Parathyroid adenoma (tissue), 2 donors: Measurements from ENCODE around the gene TTLL7.

ENCODE experiments used
- H2AFZ ChIP-seq: fragments of 300-600 bp; sonication (generic); one replicate; pipeline ENCODE4 v1.7.0; 2017; ENCODE audit warnings: antibody characterized with exemption, mild to moderate bottlenecking
- H3K27ac ChIP-seq: fragments of 300-600 bp; sonication (generic); one replicate; pipeline ENCODE4 v1.7.0; 2017
- H3K27me3 ChIP-seq: fragments of 300-600 bp; sonication (generic); one replicate; pipeline ENCODE4 v1.7.0; 2017; ENCODE audit warnings: low read length; ENCODE audit not compliant: control insufficient read depth, insufficient read depth
- H3K36me3 ChIP-seq: fragments of 300-600 bp; sonication (generic); one replicate; pipeline ENCODE4 v1.7.0; 2017; ENCODE audit warnings: low read length; ENCODE audit not compliant: control insufficient read depth, insufficient read depth
- H3K4me1 ChIP-seq: fragments of 300-600 bp; sonication (generic); one replicate; pipeline ENCODE4 v1.7.0; 2017; ENCODE audit warnings: control low read depth
- H3K4me2 ChIP-seq: fragments of 300-600 bp; sonication (generic); one replicate; pipeline ENCODE4 v1.7.0; 2017; ENCODE audit warnings: low read length
- H3K4me3 ChIP-seq: fragments of 300-600 bp; sonication (generic); one replicate; pipeline ENCODE4 v1.7.0; 2017; ENCODE audit warnings: low read depth, low read length
- H3K79me2 ChIP-seq: fragments of 300-600 bp; sonication (generic); one replicate; pipeline ENCODE4 v1.7.0; 2017; ENCODE audit warnings: control low read depth
- H3K9ac ChIP-seq: fragments of 300-600 bp; sonication (generic); one replicate; pipeline ENCODE4 v1.7.0; 2017; ENCODE audit warnings: mild to moderate bottlenecking
- H3K9me3 ChIP-seq: fragments of 300-600 bp; sonication (generic); one replicate; pipeline ENCODE4 v1.7.0; 2017; ENCODE audit warnings: low read length; ENCODE audit not compliant: control insufficient read depth
- TF ChIP-seq, protein P1 (sequence below): fragments of 300-600 bp; sonication (generic); IDR thresholded peaks from one replicate; pipeline ENCODE4 v1.7.0; 2017; ENCODE audit warnings: antibody characterized with exemption, mild to moderate bottlenecking
- donor health status: primary hyperparathyroidism.

The TTLL7 gene

GRCh38 chr1:84027368-84027767 is 28.4 kb upstream of the TTLL7 start:
- no peaks in the 10 kb centered on the region for H3K9me3 ChIP-seq
- H3K4me2 ChIP-seq = no peak overlapping the region
- no peak overlapping the region for H2AFZ ChIP-seq
- H3K79me2 ChIP-seq = no peaks in the 10 kb centered on the region
- no peak overlapping the region for H3K27ac ChIP-seq
- no peak overlapping the region for H3K4me3 ChIP-seq
- H3K4me1 ChIP-seq = no peaks in the 10 kb centered on the region
- no peaks in the 10 kb centered on the region for H3K36me3 ChIP-seq
- TF ChIP-seq, protein P1, sequence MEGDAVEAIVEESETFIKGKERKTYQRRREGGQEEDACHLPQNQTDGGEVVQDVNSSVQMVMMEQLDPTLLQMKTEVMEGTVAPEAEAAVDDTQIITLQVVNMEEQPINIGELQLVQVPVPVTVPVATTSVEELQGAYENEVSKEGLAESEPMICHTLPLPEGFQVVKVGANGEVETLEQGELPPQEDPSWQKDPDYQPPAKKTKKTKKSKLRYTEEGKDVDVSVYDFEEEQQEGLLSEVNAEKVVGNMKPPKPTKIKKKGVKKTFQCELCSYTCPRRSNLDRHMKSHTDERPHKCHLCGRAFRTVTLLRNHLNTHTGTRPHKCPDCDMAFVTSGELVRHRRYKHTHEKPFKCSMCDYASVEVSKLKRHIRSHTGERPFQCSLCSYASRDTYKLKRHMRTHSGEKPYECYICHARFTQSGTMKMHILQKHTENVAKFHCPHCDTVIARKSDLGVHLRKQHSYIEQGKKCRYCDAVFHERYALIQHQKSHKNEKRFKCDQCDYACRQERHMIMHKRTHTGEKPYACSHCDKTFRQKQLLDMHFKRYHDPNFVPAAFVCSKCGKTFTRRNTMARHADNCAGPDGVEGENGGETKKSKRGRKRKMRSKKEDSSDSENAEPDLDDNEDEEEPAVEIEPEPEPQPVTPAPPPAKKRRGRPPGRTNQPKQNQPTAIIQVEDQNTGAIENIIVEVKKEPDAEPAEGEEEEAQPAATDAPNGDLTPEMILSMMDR = no peak
- H3K27me3 ChIP-seq = no peaks in the 10 kb centered on the region
- no peak overlapping the region for H3K9ac ChIP-seq

DNA sequence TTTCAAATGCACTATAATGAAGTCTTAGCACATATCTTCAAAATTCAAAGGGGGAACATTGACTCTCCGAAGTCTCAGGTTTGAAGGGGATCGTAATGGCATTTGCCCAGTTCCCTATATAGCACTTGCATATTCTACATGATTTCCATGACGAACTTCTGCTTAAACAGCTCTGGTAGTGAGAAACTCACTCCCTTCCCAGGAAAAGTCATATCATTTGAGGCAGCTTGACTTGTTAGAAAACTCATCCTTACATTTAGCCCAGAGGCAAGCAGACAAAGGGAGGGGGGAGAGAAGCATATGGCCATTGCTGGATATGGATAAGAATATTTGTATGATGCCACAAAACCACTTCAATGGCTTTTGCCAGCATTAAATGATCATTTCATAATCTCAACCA is 27.0 kb upstream of the TTLL7 start:
- Histone ChIP-seq H3K4me1 (no peaks in the 10 kb centered on the region), H3K27ac (no peak overlapping the region), H3K27me3 (no peaks in the 10 kb centered on the region), H3K9me3 (no peaks in the 10 kb centered on the region), H3K4me3 (no peak overlapping the region), H2AFZ (no peak overlapping the region), H3K36me3 (no peaks in the 10 kb centered on the region), H3K79me2 (no peaks in the 10 kb centered on the region), H3K4me2 (no peak overlapping the region), H3K9ac (no peak overlapping the region)
- TF ChIP-seq, protein P1 = no peak

GRCh38 chr1:84021822-84022221 is 22.9 kb upstream of the TTLL7 start:
- Histone ChIP-seq H2AFZ (no peak overlapping the region), H3K9ac (no peak overlapping the region), H3K4me2 (no peak overlapping the region), H3K27ac (no peak overlapping the region), H3K79me2 (no peaks in the 10 kb centered on the region), H3K4me3 (no peak overlapping the region), H3K36me3 (no peaks in the 10 kb centered on the region), H3K27me3 (no peaks in the 10 kb centered on the region), H3K9me3 (no peaks in the 10 kb centered on the region), H3K4me1 (no peaks in the 10 kb centered on the region)
- TF ChIP-seq, protein P1 = no peak

DNA sequence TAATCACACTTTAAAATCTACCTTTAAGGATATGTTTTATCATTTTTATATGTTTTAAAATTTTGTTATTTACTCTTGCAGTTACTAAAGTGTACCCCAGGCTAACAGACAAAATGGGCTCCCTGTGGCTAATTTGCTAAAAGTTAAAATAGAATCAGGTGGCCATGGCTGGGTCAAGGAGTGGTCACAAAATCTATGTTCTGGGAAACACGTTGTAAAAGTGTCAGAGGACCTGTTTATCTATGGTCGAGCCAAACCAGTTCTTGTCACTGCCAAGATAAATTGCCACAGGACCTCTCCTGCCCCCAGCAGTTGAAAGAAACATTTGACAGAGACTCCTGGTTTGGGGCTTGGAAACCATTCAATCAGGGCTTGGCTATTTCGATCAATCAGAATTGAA is 21.2 kb upstream of the TTLL7 start:
- TF ChIP-seq, protein P1 = no peak
- Histone ChIP-seq H3K36me3 (no peaks in the 10 kb centered on the region), H3K79me2 (no peaks in the 10 kb centered on the region), H3K4me1 (no peaks in the 10 kb centered on the region), H2AFZ (no peak overlapping the region), H3K27ac (no peak overlapping the region), H3K4me2 (no peak overlapping the region), H3K4me3 (no peak overlapping the region), H3K9ac (no peak overlapping the region), H3K9me3 (no peaks in the 10 kb centered on the region), H3K27me3 (no peaks in the 10 kb centered on the region)

- Histone ChIP-seq H3K27me3 (no peaks in the 10 kb centered on the region), H2AFZ (no peak overlapping the region), H3K4me1 (no peaks in the 10 kb centered on the region), H3K27ac (no peak overlapping the region), H3K4me3 (no peak overlapping the region), H3K79me2 (no peaks in the 10 kb centered on the region), H3K36me3 (no peaks in the 10 kb centered on the region), H3K9me3 (no peaks in the 10 kb centered on the region), H3K4me2 (no peak overlapping the region), H3K9ac (no peak overlapping the region)
- TF ChIP-seq, protein P1 = no peak
Measured at GRCh38 chr1:84019217-84019616, 20.3 kb upstream of the TTLL7 start.
